Adrenal gland (tissue), 5 donors: ENCODE results near the gene ACTR6.

ENCODE experiments used
- POLR2A ChIP-seq, 2 donors: fragments of 450-650 bp; IDR thresholded peaks; one replicate each; pipeline ENCODE4 v1.6.1; 2017; ENCODE audit warnings: antibody characterized with exemption in 2 of 2, mild to moderate bottlenecking in 2 of 2, moderate library complexity in 1 of 2
- TF ChIP-seq, protein P1 (sequence below), 6 experiments: fragments of 450-650 bp in 4 of 6; fragments of 200-600 bp in 2 of 6; sonication (generic) in 1 of 6; IDR thresholded peaks; 1 replicate in 5 of 6; 2 replicates in 1 of 6; pipeline versions ENCODE4 v1.5.1 to v1.8.0; 2016 to 2021; ENCODE audit warnings: antibody characterized with exemption in 6 of 6, mild to moderate bottlenecking in 2 of 6, moderate library complexity in 1 of 6
- donor health status: DM: no; HTN: no; CAD: no.

DNA sequence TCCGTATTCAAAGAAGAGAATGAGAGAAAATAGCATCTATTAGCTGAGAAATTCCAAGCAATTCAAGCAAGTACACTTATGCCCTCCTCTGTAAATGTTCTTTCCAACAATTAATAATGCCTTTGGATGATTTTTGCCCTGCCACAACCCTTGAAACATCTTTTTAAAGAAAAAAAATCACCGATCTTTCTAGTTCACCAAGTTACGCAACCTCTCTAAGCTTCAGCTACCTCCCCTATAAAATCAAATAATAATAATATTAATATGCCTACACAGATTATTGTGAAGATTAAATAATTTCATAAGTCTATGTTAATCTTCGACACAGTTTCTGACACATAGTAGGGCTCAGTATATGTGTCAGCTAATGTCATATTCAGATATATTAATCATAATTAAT lies 47.1 kb downstream of the ACTR6 start:
- TF ChIP-seq, protein P1, sequence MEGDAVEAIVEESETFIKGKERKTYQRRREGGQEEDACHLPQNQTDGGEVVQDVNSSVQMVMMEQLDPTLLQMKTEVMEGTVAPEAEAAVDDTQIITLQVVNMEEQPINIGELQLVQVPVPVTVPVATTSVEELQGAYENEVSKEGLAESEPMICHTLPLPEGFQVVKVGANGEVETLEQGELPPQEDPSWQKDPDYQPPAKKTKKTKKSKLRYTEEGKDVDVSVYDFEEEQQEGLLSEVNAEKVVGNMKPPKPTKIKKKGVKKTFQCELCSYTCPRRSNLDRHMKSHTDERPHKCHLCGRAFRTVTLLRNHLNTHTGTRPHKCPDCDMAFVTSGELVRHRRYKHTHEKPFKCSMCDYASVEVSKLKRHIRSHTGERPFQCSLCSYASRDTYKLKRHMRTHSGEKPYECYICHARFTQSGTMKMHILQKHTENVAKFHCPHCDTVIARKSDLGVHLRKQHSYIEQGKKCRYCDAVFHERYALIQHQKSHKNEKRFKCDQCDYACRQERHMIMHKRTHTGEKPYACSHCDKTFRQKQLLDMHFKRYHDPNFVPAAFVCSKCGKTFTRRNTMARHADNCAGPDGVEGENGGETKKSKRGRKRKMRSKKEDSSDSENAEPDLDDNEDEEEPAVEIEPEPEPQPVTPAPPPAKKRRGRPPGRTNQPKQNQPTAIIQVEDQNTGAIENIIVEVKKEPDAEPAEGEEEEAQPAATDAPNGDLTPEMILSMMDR (IDR thresholded peaks at IDR 0.05) = no peak
- TF ChIP-seq POLR2A (IDR thresholded peaks at IDR 0.05) = no peak
